Stimulated activated CD4-positive, alpha-beta T cell treated with anti-CD3 and anti-CD28 coated beads, Interleukin-1b, Interleukin-23, amount 100 ng/mL, for 48 hours (primary cell): ENCODE results near the gene SNX13.
"Not testable (repeated sequence)": the region's sequence is repeated elsewhere in the genome, so short reads cannot be mapped to it uniquely, and the experiment has no call there.

ENCODE experiments used
- DNase-seq: peaks from one replicate; pipeline ENCODE4 v3.0.0-alpha.2; 2020

SNX13 gene

GRCh38 chr7:17909310-17909709, 31.0 kb downstream of the SNX13 start:
- DNase-seq: not testable (repeated sequence)

DNA sequence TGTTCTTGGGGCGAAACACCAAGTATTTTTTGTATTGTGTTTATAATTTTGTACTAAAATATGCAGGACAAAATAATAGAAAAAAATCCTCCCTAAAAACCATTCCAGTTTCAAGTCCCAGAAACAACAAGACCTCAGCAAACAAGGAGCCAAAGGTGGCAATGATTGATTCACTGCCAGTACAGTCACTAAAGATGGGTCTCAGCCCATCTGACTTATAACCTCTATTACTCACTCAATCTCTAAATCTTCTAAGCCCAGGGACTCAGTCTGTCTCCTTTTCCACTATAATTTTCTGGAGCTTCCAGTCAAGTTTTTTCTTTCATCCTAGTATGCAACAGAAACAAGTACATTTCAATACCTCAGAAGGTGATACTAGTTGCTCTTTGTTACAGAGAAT, 33.3 kb downstream of the SNX13 start:
- no peak for DNase-seq

DNA sequence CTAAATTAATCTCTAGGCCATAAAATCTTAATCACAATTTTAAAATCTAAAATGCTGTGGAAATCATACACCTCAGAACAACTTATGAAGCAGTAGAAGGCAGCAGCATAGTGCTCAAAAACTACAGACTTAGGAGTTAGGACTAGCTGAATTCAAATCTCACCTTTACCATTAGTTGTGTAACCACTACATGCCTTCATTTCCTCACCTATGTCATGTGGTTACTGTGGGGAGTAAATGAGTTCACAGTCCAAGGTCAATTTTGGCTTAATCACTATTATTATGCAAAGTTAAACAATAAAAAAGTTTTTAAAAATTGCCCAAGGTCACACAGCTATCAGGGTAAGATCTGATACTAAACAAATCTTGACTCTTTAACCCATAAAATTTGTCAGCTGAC, 37.0 kb downstream of the SNX13 start:
- DNase-seq: no peak

- DNase-seq: no peak
Observed at GRCh38 chr7:17902599-17902998, 37.7 kb downstream of the SNX13 start.

DNA sequence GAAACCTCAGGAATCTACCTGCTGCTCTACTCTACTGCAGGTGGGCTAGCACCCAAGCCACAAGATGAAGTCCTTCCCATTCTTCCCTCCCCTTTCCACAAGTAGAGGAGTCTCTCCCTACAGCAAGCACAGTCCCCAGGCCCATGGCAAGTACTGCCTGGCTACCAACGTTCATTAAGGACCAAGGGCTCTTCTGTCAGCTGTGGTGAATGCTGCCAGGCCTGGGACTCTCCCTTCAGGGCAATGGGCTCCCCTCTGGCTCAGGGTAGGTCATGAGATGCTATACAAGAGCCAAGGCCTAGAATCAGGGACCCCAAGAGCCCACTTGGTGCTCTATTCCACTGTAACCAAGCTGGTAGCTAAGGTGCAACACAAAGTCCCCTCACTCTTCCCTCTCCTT, 39.8 kb downstream of the SNX13 start:
- DNase-seq: no peak

- DNase-seq: no peak
Observed at GRCh38 chr7:17898111-17898510, 42.2 kb downstream of the SNX13 start.

DNA sequence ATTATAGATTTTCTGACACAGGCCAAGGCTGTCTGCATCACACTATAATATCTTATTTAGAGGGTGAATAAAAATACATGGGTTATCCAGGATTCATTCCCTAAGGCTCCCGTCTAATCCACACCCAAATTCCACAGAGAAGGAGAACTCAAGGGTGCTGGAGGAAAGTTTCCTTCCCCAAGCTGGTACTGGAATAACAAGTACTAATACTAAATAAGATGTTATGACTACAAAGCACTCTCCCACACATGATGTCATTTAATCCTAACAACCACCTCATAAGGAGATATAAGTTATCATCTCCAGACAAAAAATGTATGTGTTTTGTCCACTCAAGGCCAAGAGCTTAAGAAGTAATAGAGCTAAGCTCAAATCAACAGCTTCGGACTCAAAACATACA, 53.0 kb downstream of the SNX13 start:
- DNase-seq: no peak

DNA sequence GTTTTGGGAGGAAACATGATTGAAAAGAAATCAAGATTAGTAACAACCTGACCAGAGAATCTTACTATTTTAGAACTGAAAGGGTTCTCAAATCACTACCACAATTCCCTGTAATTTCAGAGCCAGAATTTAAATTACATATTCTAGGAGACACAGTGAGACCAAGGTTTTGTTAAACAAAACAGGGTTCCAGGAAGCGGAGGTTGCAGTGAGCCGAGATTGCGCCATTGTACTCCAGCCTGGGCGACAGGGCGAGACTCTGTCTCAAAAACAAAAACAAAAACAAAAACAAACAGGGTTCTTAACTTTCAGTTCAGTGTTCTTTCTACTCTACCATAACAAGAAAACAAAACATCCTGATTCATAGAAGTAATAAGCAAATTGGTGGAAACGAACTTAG, 57.6 kb downstream of the SNX13 start:
- no peak for DNase-seq

DNA sequence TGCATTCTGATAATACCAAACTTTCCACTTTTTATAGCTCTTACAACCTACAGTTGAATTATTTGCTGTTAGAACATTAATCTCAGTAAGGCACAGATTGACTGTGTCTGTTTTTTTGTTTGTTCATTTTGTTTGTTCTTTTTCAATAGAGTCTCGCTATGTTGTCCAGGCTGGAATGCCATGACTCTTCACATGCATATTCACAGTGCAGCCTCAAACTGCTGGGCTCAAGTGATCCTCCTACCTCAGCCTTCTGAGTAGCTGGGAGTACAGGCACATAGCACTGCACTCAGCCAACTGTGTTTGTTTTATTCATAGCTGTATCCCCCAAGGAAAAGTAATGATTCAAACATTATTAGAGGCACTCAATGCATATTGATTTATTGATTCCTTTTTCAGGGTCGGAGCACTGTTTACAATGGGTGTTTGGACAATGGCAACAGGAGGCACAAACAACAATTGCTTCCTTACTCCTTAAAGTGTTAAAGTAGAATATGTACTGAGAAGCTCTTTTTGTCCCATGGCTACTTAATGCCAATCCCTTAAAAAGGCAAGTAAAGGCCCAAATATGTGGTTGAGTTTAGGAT, 61.1 kb downstream of the SNX13 start:
- DNase-seq: no peak

GRCh38 chr7:17878627-17879026, 61.7 kb downstream of the SNX13 start:
- no peak for DNase-seq

DNA sequence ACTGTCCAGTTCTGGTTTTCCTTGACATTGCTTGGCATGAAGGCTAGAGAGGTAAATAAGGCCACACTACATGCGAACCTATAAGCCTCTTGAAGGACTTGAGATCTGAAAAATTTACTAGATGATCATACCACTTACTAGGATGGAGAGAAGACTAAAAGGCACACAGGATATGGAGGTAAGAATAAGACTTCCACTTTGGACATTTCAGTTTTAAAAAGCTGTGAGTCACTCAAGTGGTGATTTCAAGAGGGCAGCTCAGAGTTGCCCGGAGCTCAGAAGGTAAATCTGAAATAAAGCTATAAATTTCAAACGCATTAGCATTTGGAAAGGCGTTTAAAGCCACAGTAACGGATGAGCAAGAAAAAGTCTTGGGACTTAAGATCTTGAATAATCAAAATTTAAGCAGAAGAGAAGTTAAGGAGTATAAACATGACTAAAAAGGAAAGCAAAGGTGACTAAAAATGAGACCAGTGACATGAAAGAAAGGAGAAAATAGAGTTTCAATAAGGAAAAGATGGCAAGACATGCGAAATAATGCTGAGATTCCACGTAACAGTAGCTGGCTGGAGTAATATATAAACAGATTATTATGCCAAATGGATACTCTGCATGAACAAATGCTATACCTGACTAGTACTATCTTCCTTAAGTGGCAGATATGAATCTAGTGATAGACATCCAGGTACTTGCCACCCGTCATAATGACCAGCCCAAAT, 68.3 kb downstream of the SNX13 start:
- no peak for DNase-seq

DNA sequence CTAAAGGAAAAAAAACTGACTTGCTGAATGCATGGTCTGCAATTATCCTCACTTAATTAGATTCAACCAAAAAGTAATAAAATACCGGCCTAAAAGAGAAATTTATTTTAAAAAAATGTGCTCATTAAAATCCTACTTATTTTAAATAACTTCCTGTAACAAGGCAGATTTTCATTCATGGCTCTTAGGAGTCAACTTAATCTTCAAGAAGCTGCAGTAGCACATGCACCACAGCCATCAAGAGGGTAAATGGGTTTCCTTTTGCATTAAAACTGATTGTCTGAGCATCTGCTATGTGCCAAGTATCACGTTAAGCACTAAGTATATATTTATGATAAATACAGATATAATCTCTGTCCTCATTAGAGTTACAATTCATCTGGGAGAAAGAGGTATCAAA, 69.9 kb downstream of the SNX13 start:
- no peak for DNase-seq

DNA sequence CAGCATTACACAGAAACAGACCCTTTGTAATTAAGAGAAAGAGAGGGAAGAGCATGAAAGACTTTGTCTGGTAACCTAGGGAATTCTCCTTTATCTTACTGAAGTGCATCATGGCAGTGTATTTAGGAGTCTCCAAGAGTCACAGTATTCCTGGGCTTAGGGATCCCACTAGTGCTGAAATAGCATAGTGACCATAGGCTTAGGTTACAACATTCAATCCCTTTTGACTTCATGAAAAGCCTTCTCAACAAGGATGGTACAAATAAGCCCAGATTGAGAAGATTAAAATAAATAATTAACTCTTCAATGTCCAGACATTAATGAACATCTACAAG, 76.5 kb downstream of the SNX13 start:
- no peak for DNase-seq

- DNase-seq: no peak
Observed at GRCh38 chr7:17863095-17863808, 77.0 kb downstream of the SNX13 start.

GRCh38 chr7:17856251-17856650, 84.0 kb downstream of the SNX13 start:
- no peak for DNase-seq

GRCh38 chr7:17855202-17855601, 85.1 kb downstream of the SNX13 start:
- no peak for DNase-seq

GRCh38 chr7:17854261-17855047, 85.8 kb downstream of the SNX13 start:
- no peak for DNase-seq

- no peak for DNase-seq
Observed at GRCh38 chr7:17852361-17852760, 87.9 kb downstream of the SNX13 start.

- no peak for DNase-seq
Observed at GRCh38 chr7:17849504-17849903, 90.8 kb downstream of the SNX13 start.

- no peak for DNase-seq
Observed at GRCh38 chr7:17848516-17848915, 91.8 kb downstream of the SNX13 start.

DNA sequence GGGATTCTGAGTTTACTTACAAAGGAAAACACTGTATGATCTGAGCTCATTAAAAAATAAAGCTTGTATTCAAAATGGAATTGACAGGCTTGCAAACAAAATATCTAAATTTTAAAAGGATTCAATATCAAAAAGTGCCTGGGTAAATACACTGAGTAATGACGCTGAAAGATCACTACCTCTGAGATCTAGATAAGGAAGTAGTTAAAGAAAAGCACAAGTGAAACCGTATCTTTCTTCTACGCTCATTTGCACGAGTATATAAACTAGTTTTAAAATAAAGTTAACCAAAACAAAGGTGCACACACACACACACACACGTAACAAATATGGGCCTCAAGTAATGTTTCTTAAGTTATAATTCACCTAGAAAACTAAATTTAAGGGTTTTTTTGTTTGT, 93.4 kb downstream of the SNX13 start:
- DNase-seq: no peak

- DNase-seq: no peak
Observed at GRCh38 chr7:17845197-17845547, 95.1 kb downstream of the SNX13 start.

- DNase-seq: no peak
Observed at GRCh38 chr7:17844514-17845196, 95.6 kb downstream of the SNX13 start.
